OCI-LY7 (cell line): ENCODE measurements around the gene FHIT. TPM values are rescaled to one million over a fixed set of nuclear protein-coding genes. Genes with fewer than 3 reads are reported as not detected.

Source experiments
- BruUV-seq: library from RNA; stranded (reverse); fragments of 400-500 nt; replicated peaks from 2 replicates; lab custom pipeline; 2021; lab: Mats Ljungman, UMichigan
- CTCF ChIA-PET: fragments of 300-600 bp; sonication (Branson Sonifier 250); formaldehyde crosslinking; loops from one replicate; lab custom pipeline; 2022; ENCODE audit warnings: antibody characterized with exemption; ENCODE audit not compliant: unreplicated experiment; lab: Charles Lee
- POLR2A ChIA-PET: fragments of 300-600 bp; sonication (Branson Sonifier 250); formaldehyde crosslinking; loops from one replicate; lab custom pipeline; 2022; ENCODE audit warnings: antibody characterized with exemption; lab: Charles Lee
- DNase-seq: peaks from one replicate; pipeline ENCODE4 v3.0.0-alpha.2; 2015; ENCODE audit warnings: low spot score
- H2AFZ ChIP-seq: fragments of 200-600 bp; sonication (generic), shearing (Covaris generic); 2 replicates; pipeline ENCODE4 v1.6.1; 2014; ENCODE audit warnings: mild to moderate bottlenecking, antibody characterized with exemption, low read length, moderate library complexity
- H3K27ac ChIP-seq: fragments of 200-600 bp; sonication (generic); 2 replicates; pipeline ENCODE4 v1.5.1; 2014; ENCODE audit warnings: mixed run types, low read depth, mild to moderate bottlenecking, moderate library complexity, low read length, inconsistent platforms; ENCODE audit not compliant: poor library complexity, severe bottlenecking
- H3K36me3 ChIP-seq: fragments of 200-600 bp; sonication (generic); 2 replicates; pipeline ENCODE4 v1.6.1; 2014; ENCODE audit warnings: mild to moderate bottlenecking, antibody characterized with exemption, low read length, moderate library complexity, mixed read lengths; ENCODE audit not compliant: insufficient read depth
- H3K4me1 ChIP-seq: fragments of 200-600 bp; sonication (generic); 2 replicates; pipeline ENCODE4 v1.5.1; 2014; ENCODE audit warnings: mild to moderate bottlenecking, low read length; ENCODE audit not compliant: insufficient read depth, poor library complexity, severe bottlenecking
- H3K4me2 ChIP-seq: fragments of 200-600 bp; sonication (generic); 2 replicates; pipeline ENCODE4 v1.6.1; 2014; ENCODE audit warnings: mild to moderate bottlenecking, low read length
- H3K4me3 ChIP-seq: fragments of 200-600 bp; sonication (generic); 2 replicates; pipeline ENCODE4 v1.5.1; 2014; ENCODE audit warnings: mild to moderate bottlenecking, low read depth, low read length; ENCODE audit not compliant: poor library complexity, severe bottlenecking
- H3K79me2 ChIP-seq: fragments of 200-600 bp; sonication (generic); 2 replicates; pipeline ENCODE4 v1.6.1; 2016; ENCODE audit warnings: low read depth, mild to moderate bottlenecking, low read length, moderate library complexity, mixed read lengths; ENCODE audit not compliant: insufficient read depth
- H3K9me2 ChIP-seq: fragments of 200-600 bp; sonication (generic); 2 replicates; pipeline ENCODE4 v1.6.1; 2016; ENCODE audit warnings: mild to moderate bottlenecking, low read length, mixed read lengths; ENCODE audit not compliant: insufficient read depth
- H3K9me3 ChIP-seq: fragments of 200-600 bp; sonication (generic); 2 replicates; pipeline ENCODE4 v1.6.1; 2014; ENCODE audit warnings: mild to moderate bottlenecking, mixed run types, low read length, mixed read lengths
- H4K20me1 ChIP-seq: fragments of 200-600 bp; sonication (generic); 2 replicates; pipeline ENCODE4 v1.6.1; 2014; ENCODE audit warnings: mild to moderate bottlenecking, antibody characterized with exemption, low read length, moderate library complexity, mixed read lengths; ENCODE audit not compliant: insufficient read depth
- CTCF ChIP-seq: fragments of 200-600 bp; sonication (generic); conservative IDR thresholded peaks from 2 replicates; pipeline ENCODE4 v1.5.1; 2014; ENCODE audit warnings: mild to moderate bottlenecking, antibody characterized with exemption, low read length, moderate library complexity, mixed read lengths
- EZH2phosphoT487 ChIP-seq: fragments of 200-600 bp; sonication (generic); IDR thresholded peaks from 2 replicates; pipeline ENCODE4 v1.6.1; 2018; ENCODE audit warnings: low read depth, borderline replicate concordance, mild to moderate bottlenecking, mixed run types, antibody characterized with exemption, low read length, moderate library complexity, mixed read lengths
- intact Hi-C: fragments of 100-400 bp; cut with micrococcal nuclease; formaldehyde crosslinking; loops from one replicate; pipeline ENCODE4 v1.10.0; 2022; ENCODE audit not compliant: unreplicated experiment
- total RNA-seq, 2 experiments: library from RNA; depleted of rRNA in 1 of 2; stranded (reverse); fragments of >200 nt in 1 of 2; shearing (Covaris generic) in 1 of 2; gene quantifications; 2 replicates each; pipeline ENCODE4 v1.2.3, GENCODE V29; 2014 to 2022

FHIT gene
- total RNA-seq, 2 experiments from 2014 or later: 5.0 to 10.9 TPM

- no peak overlapping the region for H3K4me2 ChIP-seq
- intact Hi-C loops: no loop called here
- BruUV-seq: no TSS peak
Observed at GRCh38 chr3:59780209-59780608, 1471.0 kb downstream of the FHIT start.

GRCh38 chr3:59779260-59779659 is 1472.0 kb downstream of the FHIT start:
- CTCF ChIA-PET: no interaction called here
- no peak overlapping the region for H2AFZ ChIP-seq
- H4K20me1 ChIP-seq: no peaks in the 10 kb centered on the region
- H3K9me2 ChIP-seq: no peaks in the 10 kb centered on the region
- intact Hi-C loops: no loop called here
- H3K4me1 ChIP-seq: no peaks in the 10 kb centered on the region
- H3K27ac ChIP-seq: no peak overlapping the region
- no peak overlapping the region for H3K4me2 ChIP-seq
- no peaks in the 10 kb centered on the region for H3K36me3 ChIP-seq
- H3K79me2 ChIP-seq: no peaks in the 10 kb centered on the region
- POLR2A ChIA-PET: interaction anchor here (0.6 to 1.2 kb wide), 2 partner anchors 38 to 1454 kb away, joined by 3 to 4 read pairs; no protein-coding TSS in a partner anchor
- no peaks in the 10 kb centered on the region for H3K9me3 ChIP-seq
- DNase-seq: no peak
- H3K4me3 ChIP-seq: no peak overlapping the region
- no TSS peak for BruUV-seq
- TF ChIP-seq EZH2phosphoT487 (no peak), CTCF (no peak)

More at GRCh38 chr3:59780209-59780608, 1471.0 kb downstream of the FHIT start:
- ChIA-PET CTCF (no interaction called here), POLR2A (no interaction called here)
- DNase-seq: no peak
- Histone ChIP-seq H3K4me3 (no peak overlapping the region), H3K9me3 (no peaks in the 10 kb centered on the region), H3K9me2 (no peaks in the 10 kb centered on the region), H3K4me1 (no peaks in the 10 kb centered on the region), H3K27ac (no peak overlapping the region), H3K36me3 (no peaks in the 10 kb centered on the region), H2AFZ (no peak overlapping the region), H3K79me2 (no peaks in the 10 kb centered on the region), H4K20me1 (no peaks in the 10 kb centered on the region)
- no peak for TF ChIP-seq CTCF

GRCh38 chr3:59777667-59778077 is 1473.6 kb downstream of the FHIT start:
- Histone ChIP-seq H3K27ac (no peak overlapping the region), H3K4me3 (no peak overlapping the region), H4K20me1 (no peaks in the 10 kb centered on the region), H3K9me2 (no peaks in the 10 kb centered on the region), H3K4me2 (no peak overlapping the region), H3K36me3 (no peaks in the 10 kb centered on the region), H3K9me3 (no peaks in the 10 kb centered on the region), H3K79me2 (no peaks in the 10 kb centered on the region), H3K4me1 (no peaks in the 10 kb centered on the region), H2AFZ (no peak overlapping the region)
- no peak for DNase-seq
- ChIA-PET POLR2A (interaction anchor here (1.3 kb wide), 1 partner anchor 36 kb away, joined by 3 read pairs; no protein-coding TSS in a partner anchor), CTCF (no interaction called here)
- TF ChIP-seq CTCF (no peak), EZH2phosphoT487 (no peak)
- BruUV-seq: no TSS peak
- intact Hi-C loops: no loop called here
